HG03045 (cell line): Measurements from ENCODE around the gene CNDP1.

ENCODE experiments used
- ATAC-seq: cut with Tn5 transposase; IDR thresholded peaks from one replicate; pipeline ENCODE4 v1.9.1; 2021; ENCODE audit warnings: mild to moderate bottlenecking, moderate library complexity; ENCODE audit not compliant: unreplicated experiment

Gene CNDP1

GRCh38 chr18:74617486-74617885 is 83.2 kb downstream of the CNDP1 start:
- ATAC-seq, result no peak

GRCh38 chr18:74622072-74622471 is 87.8 kb downstream of the CNDP1 start:
- ATAC-seq, result no peak

GRCh38 chr18:74623047-74623816 is 88.9 kb downstream of the CNDP1 start:
- no peak for ATAC-seq

- ATAC-seq, result no peak
Observed at GRCh38 chr18:74624466-74624865, 90.2 kb downstream of the CNDP1 start.

GRCh38 chr18:74625157-74625556 is 90.9 kb downstream of the CNDP1 start:
- no peak for ATAC-seq

GRCh38 chr18:74626049-74626874 is 92.0 kb downstream of the CNDP1 start:
- no peak for ATAC-seq

GRCh38 chr18:74630804-74631203 is 96.5 kb downstream of the CNDP1 start:
- ATAC-seq, result no peak

- no peak for ATAC-seq
Observed at GRCh38 chr18:74631212-74631611, 96.9 kb downstream of the CNDP1 start.

- ATAC-seq, result no peak
Observed at GRCh38 chr18:74631623-74632350, 97.5 kb downstream of the CNDP1 start.

- no peak for ATAC-seq
Observed at GRCh38 chr18:74632351-74632679, 98.0 kb downstream of the CNDP1 start.

- ATAC-seq, result no peak
Observed at GRCh38 chr18:74632856-74633255, 98.6 kb downstream of the CNDP1 start.

- ATAC-seq, result no peak
Observed at GRCh38 chr18:74633652-74634352, 99.5 kb downstream of the CNDP1 start.

- ATAC-seq, result no peak
Observed at GRCh38 chr18:74635224-74635975, 101.1 kb downstream of the CNDP1 start.
